GM21526 (cell line): ENCODE measurements around the gene ITGAE.
"Not testable (repeated sequence)": the region's sequence is repeated elsewhere in the genome, so short reads cannot be mapped to it uniquely, and the experiment has no call there.

Experiments
- ATAC-seq: cut with Tn5 transposase; IDR thresholded peaks from one replicate; pipeline ENCODE4 v1.9.1; 2021; ENCODE audit warnings: moderate library complexity; ENCODE audit not compliant: unreplicated experiment, low FRiP score

The ITGAE gene

GRCh38 chr17:3800362-3801271 lies at the start of gene ITGAE:
TSS of gene ITGAE (minus strand) at chr17:3801188. CDS start at chr17:3801144, 44 bp downstream.
- no peak for ATAC-seq

- ATAC-seq, result no peak
Measured at GRCh38 chr17:3848229-3848835, 47.3 kb upstream of the ITGAE start.

- ATAC-seq, result no peak
Measured at GRCh38 chr17:3847165-3847670, 46.2 kb upstream of the ITGAE start.

GRCh38 chr17:3846437-3847164 lies 45.6 kb upstream of the ITGAE start:
- no peak for ATAC-seq

- peak; percentile 83 for ATAC-seq
Measured at GRCh38 chr17:3845621-3846436, 44.8 kb upstream of the ITGAE start, which contains the start of gene NCBP3. TSS of gene NCBP3 (minus strand) at chr17:3846246. CDS start at chr17:3846223, 23 bp downstream.

- no peak for ATAC-seq
Measured at GRCh38 chr17:3845291-3845620, 44.3 kb upstream of the ITGAE start.

DNA sequence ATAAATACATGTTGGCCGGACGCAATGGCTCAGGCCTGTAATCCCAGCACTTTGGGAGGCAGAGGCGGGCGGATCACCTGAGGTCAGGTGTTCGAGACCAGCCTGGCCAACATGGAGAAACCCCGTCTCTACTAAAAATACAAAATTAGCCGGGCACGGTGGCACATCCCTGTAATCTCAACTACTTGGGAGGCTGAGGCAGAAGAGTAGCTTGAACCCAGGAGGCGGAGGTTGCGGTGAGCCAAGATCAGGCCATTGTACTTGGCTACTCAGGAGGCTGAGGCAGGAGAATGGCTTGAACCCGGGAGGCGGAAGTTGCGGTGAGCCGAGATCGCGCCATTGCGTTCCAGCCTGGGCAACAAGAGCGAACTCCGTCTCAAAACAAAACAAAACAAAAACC lies 43.6 kb upstream of the ITGAE start:
- not testable (repeated sequence) for ATAC-seq

DNA sequence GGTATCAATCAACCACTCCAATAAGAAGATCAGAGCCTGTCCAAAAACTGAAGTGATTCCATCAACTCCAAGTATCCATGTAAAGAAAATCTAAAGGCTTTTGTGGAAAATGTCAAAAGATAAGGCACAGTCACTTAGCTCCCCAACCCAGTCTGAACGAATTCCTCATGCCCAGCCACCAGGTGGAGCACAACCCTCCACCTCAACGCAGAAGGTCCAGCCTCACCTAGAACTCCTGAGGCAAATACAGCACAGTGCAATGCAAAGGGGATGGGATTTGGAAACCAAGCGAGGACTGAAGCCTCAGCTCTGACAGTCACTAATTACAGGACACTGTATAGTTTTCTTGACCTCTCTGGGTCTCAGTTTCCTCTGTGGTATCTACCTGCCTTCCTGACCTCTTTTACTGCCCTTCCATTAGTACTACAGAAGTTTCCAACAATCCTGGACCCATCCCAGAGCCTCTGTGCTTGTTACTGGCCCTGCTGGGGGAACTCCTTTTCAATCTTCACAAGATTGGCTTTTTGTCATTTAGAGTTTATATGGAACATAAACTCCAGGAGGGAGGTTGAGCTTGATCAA lies 43.0 kb upstream of the ITGAE start:
- no peak for ATAC-seq

GRCh38 chr17:3838206-3838605 lies 37.2 kb upstream of the ITGAE start:
- ATAC-seq, result no peak

DNA sequence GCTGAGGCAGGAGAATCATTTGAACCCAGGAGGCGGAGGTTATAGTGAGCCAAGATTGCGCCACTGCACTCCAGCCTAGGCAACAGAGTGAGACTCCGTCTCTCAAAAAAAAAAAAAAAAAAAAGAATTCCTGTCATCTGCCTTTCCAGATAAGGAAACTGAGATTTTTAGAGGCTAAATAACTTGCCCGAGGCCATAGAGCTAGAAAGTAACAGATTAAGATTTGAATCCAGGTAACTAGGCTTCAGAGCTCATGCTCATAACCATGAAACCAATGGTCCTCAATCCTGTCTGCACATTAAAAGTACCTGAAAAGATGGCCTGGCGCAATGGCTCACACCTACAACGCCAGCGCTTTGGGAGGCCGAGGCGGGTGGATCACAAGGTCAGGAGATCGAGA lies 35.6 kb upstream of the ITGAE start:
- no peak for ATAC-seq

GRCh38 chr17:3835410-3836229 lies 34.6 kb upstream of the ITGAE start:
- no peak for ATAC-seq

DNA sequence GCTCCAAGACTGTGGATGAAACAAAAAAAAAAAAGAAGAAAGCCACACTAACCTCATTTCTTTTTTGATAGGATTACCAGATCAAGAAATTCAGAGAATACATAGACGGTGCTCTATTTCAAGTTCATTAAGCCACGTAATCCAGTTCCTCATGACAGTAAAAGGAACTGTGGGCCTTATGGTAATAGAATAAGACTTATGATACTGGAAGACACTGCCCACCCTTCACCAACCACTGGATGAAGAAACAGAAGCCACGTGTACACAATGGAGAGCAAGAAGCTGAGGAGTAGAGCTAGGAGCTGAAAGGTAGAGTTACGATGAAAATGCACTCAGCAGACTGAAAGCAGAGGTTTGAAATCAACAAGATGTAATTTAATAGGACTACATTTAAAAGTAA lies 33.8 kb upstream of the ITGAE start:
- no peak for ATAC-seq

DNA sequence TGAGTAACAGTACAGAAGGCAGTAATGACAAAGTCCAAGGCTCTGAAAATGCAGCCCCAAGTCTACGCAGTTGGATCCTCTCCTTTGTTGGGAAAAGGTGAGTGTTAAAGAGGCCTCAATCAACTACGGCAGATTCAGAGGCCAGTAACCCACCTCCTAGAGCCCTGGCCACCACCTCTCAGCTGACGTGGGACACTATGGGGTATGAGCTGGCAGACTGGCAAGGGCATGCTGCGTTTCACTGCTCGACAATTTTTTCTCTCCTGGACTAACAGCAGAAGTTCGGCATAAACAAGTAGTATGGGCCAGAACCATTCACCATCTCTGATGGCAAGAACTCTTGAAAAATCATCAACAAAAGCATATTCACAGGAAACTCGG lies 27.9 kb upstream of the ITGAE start:
- no peak for ATAC-seq

GRCh38 chr17:3828151-3828851 lies 27.3 kb upstream of the ITGAE start:
- no peak for ATAC-seq

DNA sequence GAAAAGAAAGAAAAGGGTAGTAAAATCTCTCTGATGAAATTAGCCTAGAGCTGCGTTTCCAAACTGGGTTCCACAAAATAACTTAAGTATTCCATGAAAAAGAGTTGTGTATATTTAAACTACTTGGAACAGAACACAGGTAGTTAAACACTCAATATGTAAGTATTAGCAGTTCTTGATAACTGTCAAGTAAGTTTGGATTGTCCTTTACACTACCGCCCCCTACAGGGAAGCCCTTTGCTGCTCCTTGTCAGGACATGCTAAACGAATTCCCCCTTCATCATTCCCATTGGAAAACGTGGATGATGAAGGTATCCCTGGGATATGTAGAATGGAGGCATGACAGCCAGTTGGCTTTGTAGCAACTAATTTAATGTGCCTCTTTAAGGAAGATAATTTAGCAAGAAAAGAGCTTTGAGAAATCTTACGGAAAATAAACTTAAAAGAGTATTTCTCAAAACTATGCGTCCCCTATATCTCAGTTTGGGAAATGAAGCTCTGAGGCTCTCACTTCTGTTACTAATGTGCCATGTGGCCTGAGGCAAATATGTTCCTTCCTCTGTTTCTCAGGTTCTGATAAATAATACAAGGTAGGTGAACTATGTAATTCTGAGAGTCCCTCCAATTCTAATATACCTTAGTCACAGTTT lies 26.3 kb upstream of the ITGAE start:
- no peak for ATAC-seq

- no peak for ATAC-seq
Measured at GRCh38 chr17:3826191-3826590, 25.2 kb upstream of the ITGAE start.

DNA sequence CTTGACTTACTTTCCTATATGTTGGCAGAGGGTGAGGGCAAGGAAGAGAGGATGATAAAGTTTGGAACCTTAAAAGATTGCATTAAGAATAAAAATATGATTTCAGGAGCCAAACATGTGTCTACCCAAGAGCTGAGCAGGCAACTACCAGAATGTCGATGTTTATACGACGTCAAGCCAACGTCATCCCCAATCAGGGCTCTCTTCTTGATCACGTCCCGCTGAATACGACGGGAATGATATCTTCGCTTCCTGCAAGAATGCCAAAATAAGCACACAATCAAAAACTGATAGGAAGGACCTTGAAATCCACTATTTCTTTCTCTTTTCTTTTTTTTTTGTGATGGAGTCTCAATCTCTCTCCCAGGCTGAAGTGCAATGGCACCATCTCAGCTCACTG lies 20.1 kb upstream of the ITGAE start:
- ATAC-seq, result no peak

- no peak for ATAC-seq
Measured at GRCh38 chr17:3818786-3819185, 17.8 kb upstream of the ITGAE start.
